RPMI7951 (cell line): ENCODE measurements around the gene CACNA2D1. TPM values are rescaled to one million over a fixed set of nuclear protein-coding genes. Genes with fewer than 3 reads are reported as not detected.

Experiments used
- DNase-seq: peaks from one replicate; pipeline ENCODE4 v3.0.0-alpha.2; 2012; ENCODE audit warnings: low read depth
- total RNA-seq: library from RNA; depleted of rRNA; stranded (reverse); fragments of >200 nt; shearing (Covaris generic); gene quantifications from 2 replicates; pipeline ENCODE4 v1.2.3, GENCODE V29; 2014

Gene CACNA2D1
- total RNA-seq, 1 experiment from 2014 or later: 9.3 TPM

DNA sequence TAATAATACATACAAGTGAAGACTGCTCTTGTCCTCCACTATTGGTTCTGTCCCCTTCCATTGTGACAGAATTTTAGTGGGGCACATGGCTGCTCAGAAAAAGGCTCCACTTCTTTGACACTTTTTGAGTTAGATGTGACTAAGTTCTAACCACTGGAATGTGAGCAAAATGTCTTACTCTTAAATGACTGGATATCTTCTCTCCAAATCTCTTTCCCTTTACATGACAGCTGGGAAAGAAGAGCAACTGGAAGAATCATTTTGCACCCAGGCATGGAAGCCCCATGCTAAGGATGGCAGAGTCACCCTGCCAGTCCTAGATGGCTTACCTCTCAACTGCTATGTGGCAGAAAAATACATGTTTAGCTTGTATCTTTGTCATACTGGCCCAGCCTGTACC, 97.7 kb downstream of the CACNA2D1 start:
- DNase-seq: no peak

GRCh38 chr7:82343716-82344115, 99.9 kb downstream of the CACNA2D1 start:
- DNase-seq: no peak

DNA sequence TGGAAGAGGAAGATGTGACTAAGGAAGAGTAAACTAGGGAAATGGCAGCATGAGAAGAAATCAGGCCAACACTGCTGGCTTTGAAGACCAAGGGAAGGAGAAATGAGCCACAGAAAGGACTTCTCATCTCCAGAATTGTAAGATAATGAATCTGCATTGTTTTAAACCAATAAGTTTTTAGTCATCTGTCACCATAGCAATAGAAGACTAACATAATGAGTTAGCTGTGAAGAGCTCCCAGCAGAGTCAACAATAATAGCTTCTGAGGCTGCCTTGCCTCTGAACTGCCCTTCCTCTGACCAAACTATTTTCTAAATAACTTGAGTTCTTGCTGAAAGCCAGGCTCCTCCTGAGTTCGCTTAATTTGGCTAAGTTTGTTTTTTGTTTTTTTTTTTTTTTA, 103.6 kb downstream of the CACNA2D1 start:
- no peak for DNase-seq

DNA sequence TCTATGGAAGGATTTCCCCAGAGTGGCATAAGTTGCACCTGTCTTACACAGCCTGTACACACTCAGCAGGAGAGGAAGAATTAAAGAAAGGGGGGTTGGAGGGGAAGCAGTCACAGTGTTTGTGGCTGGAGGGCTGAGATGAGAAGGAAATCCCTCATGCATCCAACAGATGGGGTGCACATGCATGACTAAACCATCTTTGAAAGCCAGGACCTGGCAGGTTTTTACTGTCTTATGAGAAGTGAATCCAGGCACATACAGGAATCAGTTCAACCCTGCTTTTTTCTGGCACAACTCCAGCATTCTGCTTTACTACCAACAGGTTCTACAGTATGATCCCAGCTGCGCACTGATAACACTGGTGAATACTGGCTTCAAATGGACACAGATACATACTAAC, 107.7 kb downstream of the CACNA2D1 start:
- DNase-seq: peak; percentile 26

GRCh38 chr7:82335001-82335400, 108.6 kb downstream of the CACNA2D1 start:
- DNase-seq: no peak

GRCh38 chr7:82331234-82331633, 112.3 kb downstream of the CACNA2D1 start:
- DNase-seq: no peak

DNA sequence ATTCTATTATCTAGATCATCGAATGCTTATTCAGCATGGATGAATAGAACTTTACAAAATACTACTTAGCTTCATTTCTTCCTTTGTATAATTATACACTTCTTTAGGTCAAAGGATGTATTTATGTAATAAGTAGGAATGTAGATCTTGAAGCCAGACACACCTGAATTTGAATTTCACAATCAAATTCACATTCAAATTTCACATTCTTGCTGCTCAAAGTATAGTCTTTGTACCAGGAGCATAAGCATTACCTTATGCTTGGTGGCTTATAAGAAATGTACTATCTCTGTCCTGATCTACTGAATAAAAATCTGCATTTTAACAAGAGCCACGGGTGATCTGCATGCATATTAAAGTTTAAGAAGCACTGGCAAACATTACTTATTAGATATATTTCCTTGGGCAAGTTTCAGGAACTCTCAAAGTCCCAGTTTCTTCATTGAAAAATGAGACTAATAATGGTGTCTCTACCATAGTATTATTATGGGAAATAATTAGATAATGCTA, 112.8 kb downstream of the CACNA2D1 start:
- DNase-seq: no peak

- no peak for DNase-seq
These were observed 115.7 kb downstream of the CACNA2D1 start for GRCh38 chr7:82327898-82328297.

GRCh38 chr7:82325416-82325815, 118.2 kb downstream of the CACNA2D1 start:
- DNase-seq: no peak

DNA sequence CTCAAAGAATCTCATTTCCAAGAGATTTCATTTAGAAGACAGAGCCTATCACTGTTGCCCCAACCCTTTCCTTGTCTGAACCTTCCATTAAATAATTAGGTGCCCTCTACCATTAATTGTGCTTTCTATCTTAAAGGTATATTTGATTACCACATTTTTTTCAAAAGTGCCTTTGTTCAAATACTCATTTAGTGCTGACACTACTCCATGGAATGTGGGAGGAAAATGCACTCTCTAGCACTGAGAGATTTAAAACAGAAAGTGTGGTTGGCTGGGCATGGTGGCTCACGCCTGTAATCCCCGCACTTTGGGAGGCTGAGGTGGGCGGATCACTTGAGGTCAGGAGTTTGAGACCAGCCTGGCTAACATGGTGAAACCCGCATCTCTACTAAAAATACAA, 119.8 kb downstream of the CACNA2D1 start:
- DNase-seq: no peak

GRCh38 chr7:82319674-82320118, 123.9 kb downstream of the CACNA2D1 start:
- peak; percentile 74 for DNase-seq

- DNase-seq: no peak
These were observed 124.8 kb downstream of the CACNA2D1 start for GRCh38 chr7:82318786-82319185.

GRCh38 chr7:82317760-82318159, 125.8 kb downstream of the CACNA2D1 start:
- DNase-seq: no peak

GRCh38 chr7:82317257-82317721, 126.3 kb downstream of the CACNA2D1 start:
- DNase-seq: no peak

DNA sequence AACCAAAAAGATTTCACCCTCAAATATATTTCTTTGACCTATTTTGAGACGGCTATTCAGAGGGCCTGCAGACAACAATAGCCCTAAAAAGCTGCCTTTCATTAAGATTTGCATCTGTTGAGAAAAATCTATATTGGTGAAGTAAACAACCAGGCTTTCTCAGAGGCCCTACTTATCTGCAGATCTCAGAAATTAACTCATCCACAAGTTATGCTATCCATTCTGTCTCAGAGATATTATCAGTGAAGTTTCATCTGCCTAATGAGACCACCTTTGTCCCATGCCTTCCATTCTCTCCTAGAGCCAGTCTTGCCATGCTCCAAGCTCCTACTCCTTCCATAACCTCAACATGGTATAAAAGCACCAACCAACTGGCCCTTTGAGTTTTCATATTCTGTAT, 130.3 kb downstream of the CACNA2D1 start:
- no peak for DNase-seq

DNA sequence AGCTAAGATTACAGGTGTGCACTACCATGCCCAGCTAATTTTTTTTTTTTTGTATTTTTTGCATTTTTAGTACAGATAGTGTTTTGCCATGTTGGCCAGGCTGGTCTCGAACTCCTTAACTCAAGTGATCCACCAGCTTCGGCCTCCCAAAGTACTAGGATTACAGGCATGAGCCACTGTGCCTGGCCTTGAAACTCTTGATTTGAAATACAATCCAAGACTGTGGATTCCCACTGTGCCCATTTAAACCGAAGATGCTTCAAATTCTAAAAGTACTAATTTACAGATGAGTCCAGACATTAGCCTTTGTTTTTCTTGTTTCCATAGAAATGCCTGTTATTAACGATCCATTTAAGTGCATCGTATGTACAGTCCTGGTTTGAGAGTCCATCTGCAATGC, 130.9 kb downstream of the CACNA2D1 start:
- DNase-seq: no peak

DNA sequence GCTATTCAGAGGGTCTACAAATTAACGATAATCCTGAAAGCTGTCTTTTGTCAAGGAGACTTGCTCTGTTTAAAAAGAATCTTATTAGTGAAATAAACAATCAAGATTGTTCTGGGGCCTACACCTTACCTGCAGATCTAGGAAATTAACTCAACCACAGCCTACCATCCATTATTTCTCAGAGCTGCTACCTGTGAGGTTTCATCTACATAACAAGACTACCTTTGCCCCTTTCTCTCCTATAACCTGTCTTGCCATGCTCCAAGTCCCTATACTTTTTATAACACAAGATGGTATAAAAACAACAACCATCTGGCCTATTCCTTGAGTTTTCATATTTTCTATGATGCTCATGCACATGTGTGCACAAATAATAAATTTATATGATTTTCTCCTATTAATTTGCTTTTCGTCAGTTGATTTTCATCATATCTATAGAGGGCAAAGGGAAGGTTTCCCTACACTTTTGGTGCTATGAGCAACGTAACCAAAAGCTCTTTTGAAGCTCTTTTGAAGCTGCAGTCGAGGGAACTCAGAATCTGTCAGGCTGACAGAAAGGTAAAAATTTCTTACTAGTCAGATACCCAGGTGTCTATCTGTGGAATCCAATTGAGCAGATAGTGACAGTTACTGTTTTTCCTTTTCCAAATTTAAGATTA, 138.1 kb downstream of the CACNA2D1 start:
- no peak for DNase-seq

GRCh38 chr7:82294865-82295264, 148.7 kb downstream of the CACNA2D1 start:
- DNase-seq: no peak

- no peak for DNase-seq
These were observed 149.2 kb downstream of the CACNA2D1 start for GRCh38 chr7:82294382-82294784.

- DNase-seq: no peak
These were observed 150.1 kb downstream of the CACNA2D1 start for GRCh38 chr7:82293467-82293866.

GRCh38 chr7:82291931-82292330, 151.6 kb downstream of the CACNA2D1 start:
- DNase-seq: no peak

DNA sequence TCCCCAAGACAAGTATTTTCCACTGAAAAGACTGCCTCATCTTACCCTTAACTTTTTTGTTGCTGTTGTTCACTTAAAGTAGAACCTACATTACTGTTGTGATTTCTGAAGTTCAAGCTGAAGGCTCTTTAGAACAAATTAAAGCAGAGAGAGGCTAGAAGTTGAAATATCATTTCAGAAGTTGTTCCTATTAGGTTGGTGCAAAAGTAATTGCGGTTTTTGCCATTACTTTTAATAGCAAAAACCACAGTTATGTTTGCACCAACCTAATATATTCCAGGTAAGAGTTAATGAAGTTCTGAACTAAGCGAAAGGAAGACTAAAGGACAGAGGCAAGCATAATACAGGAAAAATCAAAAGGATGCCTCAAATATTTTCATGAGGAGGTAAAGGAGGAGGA, 153.7 kb downstream of the CACNA2D1 start:
- no peak for DNase-seq

DNA sequence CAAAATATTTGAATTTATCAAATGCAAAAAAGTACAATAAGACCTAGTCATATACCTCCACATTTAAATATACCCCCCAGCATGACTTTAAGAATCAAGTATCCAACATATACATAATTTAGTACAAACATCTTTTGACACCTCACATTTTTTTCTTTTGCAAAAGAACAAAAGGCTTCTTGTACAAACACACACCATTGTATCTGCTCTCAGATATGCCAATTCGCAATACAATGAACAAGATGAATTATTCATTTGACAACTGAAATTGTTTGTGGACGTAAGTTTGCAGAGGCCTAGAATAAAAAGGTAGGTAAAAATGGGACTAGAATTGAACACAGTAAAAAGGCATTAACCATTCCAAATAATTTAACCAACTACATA, 154.4 kb downstream of the CACNA2D1 start:
- DNase-seq: no peak

GRCh38 chr7:82286798-82287140, 156.8 kb downstream of the CACNA2D1 start:
- no peak for DNase-seq
